Measurements from ENCODE around the gene SPAG16.
"Not testable (repeated sequence)": the region's sequence is repeated elsewhere in the genome, so short reads cannot be mapped to it uniquely, and the experiment has no call there.

The SPAG16 gene

DNA sequence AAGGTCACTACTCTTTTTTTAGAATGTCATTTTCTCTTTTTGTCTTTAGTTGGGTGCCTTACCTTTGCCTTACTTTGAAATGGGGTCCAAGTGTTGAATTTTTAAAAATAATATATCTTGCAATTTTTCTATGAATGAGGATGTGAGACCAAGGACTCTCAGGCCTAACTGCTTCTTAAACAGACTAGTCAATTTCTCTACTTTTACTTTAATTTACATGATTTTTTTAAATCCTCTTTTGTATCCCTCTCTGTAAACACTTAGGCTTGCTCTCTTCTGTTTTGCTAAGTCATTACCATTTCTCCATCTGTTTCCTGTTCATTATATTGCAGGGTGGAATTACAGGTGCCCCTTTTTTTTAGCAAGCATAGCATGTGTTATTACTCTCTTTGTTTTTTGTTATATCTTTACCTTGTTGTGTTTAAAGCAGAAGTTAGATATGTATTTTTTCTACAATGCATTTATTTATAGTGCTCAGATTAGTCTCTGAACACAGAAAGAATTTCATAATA is 261.8 kb downstream of the SPAG16 start:
- DNase-seq (ENCODE audit: low spot score): no peak

DNA sequence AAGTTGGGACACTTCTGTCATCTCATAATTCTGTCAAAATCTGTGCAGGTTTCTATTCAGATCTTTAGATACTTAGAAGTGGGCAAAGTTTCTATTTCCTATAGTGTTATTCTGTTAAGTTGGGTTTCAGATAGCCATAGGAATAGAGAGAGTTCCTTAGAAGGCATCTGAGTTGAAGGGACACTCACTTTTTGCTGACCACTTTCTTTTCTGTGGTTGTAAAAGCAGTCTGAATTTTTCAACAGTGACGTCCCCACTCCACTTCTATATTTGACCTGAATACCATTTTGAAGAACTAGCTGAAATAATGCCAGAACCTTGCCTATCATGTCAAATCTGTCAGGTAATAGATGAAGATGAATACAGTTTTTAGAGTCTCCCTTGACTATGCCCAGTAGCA is 267.3 kb downstream of the SPAG16 start:
- no peak for DNase-seq (ENCODE audit: low spot score)

DNA sequence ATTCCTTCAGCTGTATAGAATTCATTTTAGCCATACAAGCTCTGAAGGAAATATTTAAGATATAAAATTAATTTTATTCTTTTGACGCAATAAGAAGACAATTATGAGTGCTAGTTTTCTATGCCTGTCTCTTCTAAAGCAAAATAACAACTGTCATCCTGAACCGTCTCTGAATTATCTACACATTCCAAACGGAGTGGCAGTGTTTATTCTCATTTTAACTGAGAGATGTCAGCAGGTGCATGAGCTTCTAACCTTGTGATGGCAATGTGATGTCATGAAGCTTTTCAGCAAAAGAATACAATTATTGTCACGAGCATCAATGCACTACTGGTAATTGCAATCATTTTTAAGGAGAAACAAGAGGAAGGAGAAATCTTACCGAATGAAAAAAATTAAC is 274.8 kb downstream of the SPAG16 start:
- no peak for DNase-seq (ENCODE audit: low spot score)

GRCh38 chr2:213561759-213562158 is 277.5 kb downstream of the SPAG16 start:
- DNase-seq (ENCODE audit: low spot score): no peak

DNA sequence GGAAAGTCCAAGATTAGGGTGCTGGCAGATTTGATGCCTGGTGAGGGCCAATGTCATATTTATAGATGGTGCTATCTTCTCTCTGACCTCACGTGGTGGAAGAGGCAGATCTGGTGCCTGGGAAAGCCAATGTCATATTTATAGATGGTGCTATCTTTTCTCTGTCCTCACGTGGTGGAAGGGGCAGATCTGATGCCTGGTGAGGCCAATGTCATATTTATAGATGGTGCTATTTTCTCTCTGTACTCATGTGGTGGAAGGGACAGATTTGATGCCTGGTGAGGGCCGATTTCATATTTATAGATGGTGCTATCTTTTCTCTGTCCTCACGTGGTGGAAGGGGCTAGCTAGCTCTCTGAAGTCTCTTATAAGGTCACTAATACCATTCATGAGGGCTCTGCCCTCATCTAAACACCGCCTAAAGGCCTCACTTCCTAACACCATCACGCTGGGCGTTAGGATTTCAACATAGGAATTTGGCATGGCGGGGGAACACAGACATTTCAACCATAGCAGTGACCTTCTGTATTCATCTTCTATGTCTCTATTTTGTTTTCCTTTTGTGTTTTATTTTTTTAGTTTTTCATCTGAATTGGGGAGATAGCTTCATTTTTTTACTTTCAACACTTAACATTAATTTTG is 278.4 kb downstream of the SPAG16 start:
- DNase-seq (ENCODE audit: low spot score): no peak

- DNase-seq (ENCODE audit: low spot score): no peak
These were observed 282.6 kb downstream of the SPAG16 start for GRCh38 chr2:213566846-213567245.

DNA sequence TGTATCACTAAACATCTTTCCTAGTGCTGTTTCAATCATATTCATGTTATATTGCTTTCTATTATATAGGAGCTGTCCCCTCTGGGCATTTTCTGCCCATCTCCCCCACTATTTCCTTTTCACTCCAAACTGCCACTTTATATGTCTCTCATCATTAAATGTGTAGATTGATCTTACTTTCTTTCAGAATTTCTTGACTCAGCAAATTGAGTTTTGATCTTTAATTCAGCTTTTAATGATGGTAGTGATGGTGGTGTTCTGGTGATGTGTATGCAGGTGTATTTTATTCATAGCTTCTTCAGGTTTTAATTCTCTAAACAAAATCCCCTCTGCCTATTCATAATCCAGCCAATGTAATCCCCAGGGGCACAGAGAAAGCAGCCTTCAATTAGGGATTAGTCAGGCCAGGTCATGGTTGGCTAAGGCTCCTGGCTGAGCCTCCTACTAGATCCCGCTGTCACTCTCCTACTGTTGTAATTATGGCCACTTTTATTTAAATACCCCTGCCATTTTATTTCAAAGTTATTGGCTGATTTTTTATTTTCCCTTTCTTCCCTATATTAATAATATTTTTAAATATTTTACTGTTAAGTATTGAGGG is 325.4 kb downstream of the SPAG16 start:
- DNase-seq (ENCODE audit: low spot score): no peak

DNA sequence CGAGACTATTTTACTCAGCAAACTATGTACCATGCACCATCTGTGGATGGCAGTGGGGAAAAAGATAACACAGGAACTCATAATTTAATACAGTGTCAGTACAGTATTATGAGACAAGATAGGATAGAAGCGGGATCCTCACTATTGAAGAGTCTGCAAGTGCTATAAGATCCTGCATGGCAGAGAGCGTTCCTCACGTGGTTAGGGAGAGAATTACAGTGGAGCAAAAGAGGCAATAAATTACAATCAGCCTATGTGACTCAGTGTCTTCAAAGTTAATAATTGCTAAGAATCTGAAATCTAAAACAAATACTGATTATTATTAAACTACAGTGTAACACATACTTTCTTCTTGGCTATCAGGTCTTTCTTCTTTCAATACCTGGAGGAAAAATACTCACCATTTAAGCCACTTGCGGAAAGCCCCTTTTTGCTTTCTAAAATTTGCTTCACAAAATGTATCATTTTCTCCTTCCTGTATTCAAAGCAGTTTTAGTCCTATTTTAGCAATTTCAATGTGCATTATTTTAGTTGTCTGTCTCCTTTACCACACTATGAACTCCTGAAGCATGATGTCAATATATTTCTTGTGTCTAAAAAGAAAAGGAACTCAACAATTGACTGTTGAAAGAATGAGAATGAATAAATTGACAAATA is 342.9 kb downstream of the SPAG16 start:
- no peak for DNase-seq (ENCODE audit: low spot score)

GRCh38 chr2:213627835-213628460 is 343.7 kb downstream of the SPAG16 start:
- DNase-seq (ENCODE audit: low spot score): no peak

DNA sequence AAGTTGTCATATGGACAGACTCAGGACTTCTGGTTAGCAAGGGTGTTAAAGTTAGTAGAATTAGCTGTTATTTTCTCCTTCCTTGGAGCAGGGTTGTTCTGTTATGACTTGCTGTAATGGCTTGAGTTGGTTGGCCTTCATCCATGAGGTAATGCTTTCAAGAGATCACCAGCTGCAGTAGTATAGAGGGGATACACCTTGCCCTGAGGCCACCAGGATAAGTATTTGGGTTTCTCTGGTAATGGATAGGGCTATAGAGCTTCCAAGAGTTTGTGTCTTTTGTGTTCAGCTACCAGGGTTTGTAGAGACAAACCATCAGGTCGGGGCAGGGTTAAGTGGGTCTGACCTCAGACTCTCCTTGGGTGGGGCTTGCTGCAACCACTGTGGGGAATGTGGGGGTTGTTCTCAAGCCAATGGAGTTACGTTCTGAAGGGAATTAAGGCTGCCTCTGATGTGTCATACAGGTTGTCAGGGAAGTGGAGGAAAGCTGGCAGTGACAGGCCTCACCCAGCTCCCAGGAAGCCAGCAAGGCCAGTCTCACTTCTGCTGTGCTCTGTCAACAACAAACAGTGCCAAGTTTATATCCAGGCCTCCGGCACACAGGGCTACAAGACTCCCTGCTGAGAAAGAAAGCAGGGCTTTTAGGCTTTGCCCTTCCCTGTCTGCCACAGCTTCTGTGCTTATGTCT is 356.6 kb downstream of the SPAG16 start:
- DNase-seq (ENCODE audit: low spot score): no peak

DNA sequence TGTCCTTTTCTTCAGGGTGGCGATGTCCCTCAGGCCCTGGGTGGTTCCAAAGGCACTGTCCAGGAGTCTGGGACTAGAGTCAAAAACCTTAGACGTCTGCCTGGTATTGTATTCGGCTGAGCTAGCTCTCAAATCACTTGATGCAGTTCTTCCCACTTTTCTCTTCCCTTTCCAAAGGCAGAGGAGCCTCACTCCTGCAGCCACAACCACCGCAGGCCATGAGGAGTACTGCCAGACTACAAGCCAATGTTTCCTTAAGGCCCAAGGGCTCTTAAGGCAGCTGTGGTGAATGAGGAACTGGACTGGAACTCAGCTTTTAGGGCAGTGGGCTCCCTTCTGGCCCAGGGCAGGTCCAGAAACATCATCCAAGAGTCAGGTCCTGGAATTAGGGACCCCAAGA is 360.7 kb downstream of the SPAG16 start:
- DNase-seq (ENCODE audit: low spot score): no peak

DNA sequence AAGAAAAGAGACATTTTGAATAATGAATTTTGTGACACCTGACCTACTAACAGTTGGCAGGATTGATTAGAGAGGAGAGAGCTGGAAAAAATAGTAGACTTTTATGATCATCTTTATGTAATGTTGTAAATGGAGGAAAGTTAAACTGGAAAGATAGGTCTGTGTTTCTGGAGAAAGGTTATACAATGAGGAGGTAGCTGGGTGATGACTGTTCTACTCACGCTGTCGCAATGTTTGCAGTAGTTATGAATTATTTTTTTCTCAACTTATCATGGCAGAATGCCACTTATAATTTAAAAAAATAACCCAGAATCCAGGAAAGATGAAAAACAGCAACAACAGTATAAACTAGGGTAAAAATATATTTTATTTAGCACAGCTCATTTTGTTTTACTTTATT is 364.9 kb downstream of the SPAG16 start:
- DNase-seq (ENCODE audit: low spot score): no peak

DNA sequence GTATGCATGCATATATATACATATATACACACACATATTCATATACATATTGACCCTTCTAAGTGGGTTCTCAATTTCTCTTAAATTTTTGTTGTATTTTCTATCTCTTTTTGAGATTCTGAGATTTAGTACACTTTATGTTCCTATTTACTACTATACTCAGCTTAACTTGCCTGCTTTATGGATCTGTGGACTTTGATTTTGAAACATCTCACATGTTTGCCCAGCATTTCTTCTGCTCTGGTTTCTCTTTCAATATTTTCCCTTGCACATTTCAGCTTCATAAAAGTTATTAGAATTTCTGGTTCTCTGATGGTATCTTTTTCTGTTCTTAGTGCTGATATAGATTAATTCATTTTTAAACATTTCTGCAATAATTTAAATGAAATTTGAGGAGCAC is 380.6 kb downstream of the SPAG16 start:
- no peak for DNase-seq (ENCODE audit: low spot score)

DNA sequence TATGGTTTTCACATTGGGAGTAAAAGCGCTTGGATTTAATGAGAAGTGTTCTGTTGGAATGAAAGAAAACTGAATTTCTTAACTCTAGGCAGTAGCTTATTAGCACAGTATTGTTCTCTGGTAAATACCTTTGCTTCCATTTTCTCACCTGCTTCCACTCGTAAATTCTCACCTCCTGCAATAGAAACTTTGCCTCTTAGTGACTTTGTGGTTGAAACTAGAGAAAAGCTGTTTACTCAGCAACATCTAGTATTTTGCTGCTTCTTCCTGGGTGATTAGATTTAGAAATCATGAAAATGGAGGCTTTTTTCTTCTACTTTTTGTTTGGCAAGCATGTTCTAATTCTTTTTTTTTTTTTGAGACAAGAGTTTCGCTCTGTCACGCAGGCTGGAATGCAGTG is 385.4 kb downstream of the SPAG16 start:
- no peak for DNase-seq (ENCODE audit: low spot score)

DNA sequence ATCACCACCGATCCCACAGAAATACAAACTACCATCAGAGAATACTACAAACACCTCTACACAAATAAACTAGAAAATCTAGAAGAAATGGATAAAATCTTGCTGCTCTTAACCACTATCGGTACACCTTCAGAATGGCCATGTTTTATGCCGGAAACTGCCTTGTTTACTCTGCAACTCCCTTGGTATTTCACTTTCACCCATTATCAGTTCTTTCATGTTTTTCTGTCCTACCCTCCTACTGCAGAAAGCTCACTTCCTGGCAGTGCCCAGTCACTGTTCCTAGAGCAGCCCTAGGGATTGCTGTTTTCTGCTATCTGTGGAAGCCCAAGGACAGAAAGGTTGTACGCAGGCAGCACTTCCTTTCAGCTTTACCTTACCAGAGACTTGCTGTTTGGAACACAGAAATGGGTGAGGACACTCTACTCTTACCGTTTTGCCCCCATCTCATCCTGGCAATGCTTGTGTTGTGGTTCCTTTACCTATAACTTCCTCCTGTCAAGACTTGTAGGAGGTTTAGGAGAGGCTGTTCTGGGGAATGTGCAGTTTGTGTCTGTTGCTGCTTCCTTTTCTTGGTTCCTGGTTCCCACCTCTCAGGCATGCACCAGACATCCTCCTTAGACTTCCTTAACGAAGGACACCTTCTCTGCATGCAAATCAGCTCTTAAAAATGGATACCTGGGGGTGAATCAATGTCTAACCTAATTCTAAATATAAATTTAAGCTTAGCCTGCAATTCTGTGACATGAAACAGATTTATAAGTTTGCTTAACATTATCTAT is 394.4 kb downstream of the SPAG16 start:
- DNase-seq (ENCODE audit: low spot score): no peak

DNA sequence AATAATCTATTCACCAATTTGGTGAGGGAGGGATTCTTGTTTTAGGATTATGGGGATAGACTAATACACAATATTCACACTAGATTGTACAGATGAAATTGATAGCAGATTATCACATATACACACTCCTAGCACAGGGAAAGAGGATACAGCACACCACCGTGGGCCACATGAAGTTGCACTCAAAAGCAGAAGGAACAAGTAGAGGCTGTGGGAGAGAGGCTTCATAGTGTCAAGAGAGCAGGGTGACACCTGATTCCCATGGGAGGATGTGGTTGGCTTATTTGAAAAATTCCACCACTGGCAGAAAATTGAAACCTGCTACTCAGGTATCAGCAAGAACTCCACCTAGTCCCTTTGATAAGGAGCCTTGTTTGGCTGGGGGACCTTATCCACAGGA is 395.6 kb downstream of the SPAG16 start:
- DNase-seq (ENCODE audit: low spot score): no peak

DNA sequence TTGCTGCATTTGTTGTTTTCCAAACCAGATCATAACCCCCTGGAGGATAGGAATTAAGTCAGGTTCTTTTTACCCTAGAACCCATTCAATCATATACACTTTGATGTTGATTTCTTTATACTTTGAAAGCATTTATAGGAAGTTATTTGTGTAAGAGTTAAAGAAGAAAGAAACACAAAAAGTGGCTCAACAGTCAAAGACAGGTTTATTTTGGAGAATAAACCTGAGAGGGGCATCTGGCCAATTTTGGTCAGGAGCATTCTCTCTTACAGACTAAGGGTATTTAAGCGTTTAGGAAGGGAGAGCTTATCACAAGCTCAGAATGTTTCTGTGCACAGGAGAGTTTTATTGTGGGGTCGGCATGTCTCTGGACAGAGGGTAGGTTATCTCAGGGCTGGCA is 398.0 kb downstream of the SPAG16 start:
- DNase-seq (ENCODE audit: low spot score): no peak

- DNase-seq (ENCODE audit: low spot score): no peak
These were observed 403.9 kb downstream of the SPAG16 start for GRCh38 chr2:213688133-213688532.

- not testable (repeated sequence) for DNase-seq (ENCODE audit: low spot score)
These were observed 404.6 kb downstream of the SPAG16 start for GRCh38 chr2:213688825-213689224.

- no peak for DNase-seq (ENCODE audit: low spot score)
These were observed 405.3 kb downstream of the SPAG16 start for GRCh38 chr2:213689585-213689984.

DNA sequence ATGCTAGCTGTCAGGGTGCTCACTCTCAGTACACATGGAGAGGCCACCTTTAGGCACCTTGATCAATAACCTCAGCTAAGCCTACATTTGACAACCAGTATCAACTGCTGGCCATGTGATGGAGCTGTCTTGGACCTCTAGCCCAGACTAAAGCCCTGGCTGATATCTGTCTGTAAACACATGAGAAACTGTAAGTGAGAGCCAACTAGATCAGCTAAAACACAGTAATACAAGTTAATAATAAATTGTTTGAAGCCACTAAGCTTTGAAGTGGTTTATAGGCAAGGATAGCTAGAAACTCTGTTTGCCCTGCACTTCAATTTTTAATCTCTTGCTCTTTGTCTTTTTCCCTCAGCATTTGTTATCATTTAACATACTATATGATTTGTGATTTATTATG is 407.1 kb downstream of the SPAG16 start:
- DNase-seq (ENCODE audit: low spot score): no peak

DNA sequence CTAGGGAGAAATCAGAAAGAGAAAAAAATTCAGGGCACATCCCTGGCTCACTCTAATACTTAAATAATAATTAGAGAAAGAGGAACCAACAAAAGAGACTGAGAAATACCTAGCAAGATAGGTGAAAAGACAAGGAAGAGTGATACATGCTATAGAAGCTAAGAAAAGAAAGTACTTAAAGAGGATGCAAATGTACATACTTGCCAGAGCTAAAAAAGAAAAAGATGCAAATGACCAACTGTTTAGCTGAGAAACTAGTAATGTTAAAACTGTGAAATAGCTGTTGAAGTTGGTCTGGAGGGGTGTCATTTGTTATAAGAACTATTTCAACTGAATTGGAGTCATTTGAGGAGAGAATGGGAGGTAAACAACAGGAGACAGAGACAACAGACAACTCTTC is 412.2 kb downstream of the SPAG16 start:
- no peak for DNase-seq (ENCODE audit: low spot score)

All from COLO829 (cell line).